ENCODE data around the gene DOCK11.
"Not testable (repeated sequence)": the region's sequence is repeated elsewhere in the genome, so short reads cannot be mapped to it uniquely, and the experiment has no call there.

The DOCK11 gene

DNA sequence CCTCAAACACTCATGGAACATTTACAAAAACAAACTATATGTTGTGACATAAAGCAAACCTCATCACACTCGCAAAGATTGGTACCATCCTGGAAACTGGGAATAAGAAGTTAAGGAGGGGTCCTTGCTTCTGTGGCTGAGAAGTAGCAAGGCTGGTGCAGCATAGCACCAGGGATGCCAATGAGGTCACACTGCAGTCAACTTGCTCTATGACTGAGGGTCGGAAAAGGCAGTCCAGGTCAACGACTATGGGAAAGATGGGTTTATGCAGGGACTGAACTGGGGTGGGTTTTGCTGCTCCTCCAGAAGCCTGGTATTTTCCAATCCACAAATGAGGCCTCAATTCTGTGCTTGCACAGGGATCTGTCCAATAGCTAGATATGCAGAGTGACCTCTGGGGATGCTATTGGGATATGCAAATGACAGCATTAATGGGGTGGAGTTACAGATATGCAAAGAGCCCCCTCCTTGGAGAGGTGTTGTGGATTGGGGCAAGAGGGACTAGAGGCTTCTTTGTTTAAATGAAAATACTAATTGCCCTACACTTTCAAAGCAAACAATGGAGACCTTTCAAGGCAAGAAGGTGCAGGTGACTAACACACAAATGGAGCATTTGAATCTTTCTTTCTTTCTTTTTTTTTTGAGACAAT lies 224.6 kb downstream of the DOCK11 start:
- in situ Hi-C loops (cut with HindIII; ENCODE audit: low pct_unique_long_range_greater_than_20kb, low sequenced_read_pairs) = no loop called here
- DNase-seq (ENCODE audit: low read depth in 1 of 2, low spot score in 1 of 2) = no peak
- TF ChIP-seq JUND (IDR thresholded peaks at IDR 0.05; ENCODE audit: low read depth) = no peak

DNA sequence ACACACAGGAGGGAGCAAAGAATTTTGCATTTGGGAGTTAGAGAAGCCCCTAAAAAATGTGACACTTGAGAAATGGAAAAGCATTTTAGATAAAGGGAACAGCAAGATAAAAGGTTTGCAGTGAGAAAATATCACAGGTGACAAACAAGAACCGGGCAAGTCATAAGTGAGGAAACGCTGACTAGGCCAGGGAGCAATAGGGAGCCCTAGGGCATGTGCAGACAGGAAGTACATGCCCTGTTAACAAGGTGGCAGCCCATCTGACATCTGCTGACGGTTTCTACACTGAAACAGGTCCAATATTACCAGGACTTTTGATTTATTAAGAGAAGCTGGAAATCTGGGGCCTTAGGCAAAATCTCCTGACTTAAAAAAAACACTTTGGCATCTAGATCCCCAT lies 227.8 kb downstream of the DOCK11 start:
- TF ChIP-seq JUND (IDR thresholded peaks at IDR 0.05; ENCODE audit: low read depth) = no peak
- no peak for DNase-seq (ENCODE audit: low read depth in 1 of 2, low spot score in 1 of 2)
- in situ Hi-C loops (cut with HindIII; ENCODE audit: low pct_unique_long_range_greater_than_20kb, low sequenced_read_pairs) = no loop called here

DNA sequence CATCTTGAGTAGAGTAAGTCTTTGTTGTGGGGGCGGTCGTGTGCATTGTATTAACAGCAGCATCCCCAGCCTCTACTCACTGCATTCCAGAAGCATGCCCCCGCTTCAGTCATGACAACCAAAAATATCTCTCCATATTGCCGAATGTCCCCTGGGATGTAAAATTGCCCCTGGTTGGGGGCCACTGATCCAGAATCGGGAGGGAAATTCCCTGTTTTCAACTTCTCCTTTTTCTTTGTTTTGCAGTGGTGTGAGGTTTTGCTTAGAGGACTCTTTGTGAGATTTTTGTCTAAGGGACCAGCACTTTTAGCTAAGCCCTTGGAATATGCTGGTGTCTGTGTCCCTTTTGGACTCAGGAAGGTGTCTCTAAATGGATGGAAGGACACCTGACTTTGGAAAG lies 228.8 kb downstream of the DOCK11 start:
- DNase-seq (ENCODE audit: low read depth in 1 of 2, low spot score in 1 of 2) = no peak
- in situ Hi-C loops (cut with HindIII; ENCODE audit: low pct_unique_long_range_greater_than_20kb, low sequenced_read_pairs) = no loop called here
- no peak for TF ChIP-seq JUND (IDR thresholded peaks at IDR 0.05; ENCODE audit: low read depth)

DNA sequence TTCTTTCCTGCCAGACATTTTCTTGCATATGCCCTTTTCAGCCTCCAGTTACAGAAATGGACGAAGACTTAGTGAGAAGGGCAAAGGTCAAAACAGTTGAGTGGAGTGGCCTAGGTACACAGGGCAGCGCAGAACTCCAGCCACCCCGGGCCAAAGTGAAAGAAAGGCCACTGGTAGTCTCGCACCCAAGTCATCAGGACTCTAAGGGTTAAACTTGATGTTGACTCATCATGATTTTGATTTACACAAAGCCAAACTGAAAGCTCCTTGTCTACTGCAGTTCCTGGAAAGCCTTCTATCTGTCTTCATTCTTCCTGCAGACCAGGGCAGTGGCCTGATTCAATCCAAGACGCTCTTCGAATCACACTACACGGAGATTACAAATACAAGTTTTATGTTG lies 229.2 kb downstream of the DOCK11 start:
- in situ Hi-C loops (cut with HindIII; ENCODE audit: low pct_unique_long_range_greater_than_20kb, low sequenced_read_pairs) = no loop called here
- no peak for DNase-seq (ENCODE audit: low read depth in 1 of 2, low spot score in 1 of 2)
- no peak for TF ChIP-seq JUND (IDR thresholded peaks at IDR 0.05; ENCODE audit: low read depth)

DNA sequence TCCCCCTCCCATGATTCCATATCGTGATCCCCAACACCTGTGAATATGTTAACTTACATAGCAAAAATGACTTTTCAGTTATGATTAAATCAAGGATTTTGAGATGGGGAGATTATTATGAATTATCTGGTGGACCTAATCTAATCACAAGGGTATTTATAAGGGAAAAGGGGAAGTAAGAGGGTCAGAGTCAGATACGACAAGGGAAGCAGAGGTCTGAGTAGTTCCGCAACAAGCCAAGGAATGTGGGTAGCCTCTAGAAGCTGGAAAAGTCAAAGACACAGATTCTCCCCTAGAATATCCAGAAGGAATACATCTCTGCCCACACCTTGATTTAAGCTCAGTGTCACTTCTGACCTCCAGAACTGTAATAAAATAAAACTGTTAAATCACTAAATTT lies 230.8 kb downstream of the DOCK11 start:
- no peak for TF ChIP-seq JUND (IDR thresholded peaks at IDR 0.05; ENCODE audit: low read depth)
- in situ Hi-C loops (cut with HindIII; ENCODE audit: low pct_unique_long_range_greater_than_20kb, low sequenced_read_pairs) = no loop called here
- no peak for DNase-seq (ENCODE audit: low read depth in 1 of 2, low spot score in 1 of 2)

DNA sequence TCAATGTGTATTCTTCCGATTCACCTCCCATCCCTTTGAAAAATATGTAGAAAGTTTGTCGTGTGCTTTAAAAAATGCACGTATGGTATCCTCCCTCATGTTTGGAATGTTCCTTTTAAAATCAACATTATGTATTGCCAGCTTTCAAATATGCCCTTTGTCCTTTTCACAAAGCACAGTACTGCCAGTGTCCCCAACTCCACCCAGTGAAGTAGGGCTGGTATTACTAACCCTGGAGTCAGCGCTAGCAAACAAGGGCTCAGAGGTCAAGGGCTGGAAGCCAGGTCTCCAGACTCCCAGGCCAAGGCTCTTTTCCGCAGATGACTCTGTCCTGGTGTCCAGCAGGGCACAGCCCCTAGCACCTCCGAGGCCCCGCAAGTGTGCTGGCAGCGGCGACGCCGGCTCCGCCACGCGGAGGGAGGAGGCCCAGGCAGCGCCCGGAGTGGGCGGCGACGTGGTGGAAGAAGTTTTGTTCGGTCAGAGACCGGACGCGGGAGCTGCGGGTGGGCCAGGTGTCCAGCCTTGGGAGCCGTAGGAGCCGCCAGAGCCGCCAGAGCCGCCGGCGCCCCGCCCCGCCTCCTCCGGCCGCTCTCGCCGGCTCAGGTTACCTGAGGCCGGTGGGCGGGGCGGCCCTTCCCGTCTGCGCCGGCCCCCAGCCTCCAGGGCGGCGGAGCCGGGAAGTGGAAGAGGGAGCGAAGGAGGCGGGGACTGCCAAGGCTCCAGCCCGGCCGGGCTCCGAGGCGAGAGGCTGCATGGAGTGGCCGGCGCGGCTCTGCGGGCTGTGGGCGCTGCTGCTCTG lies 231.5 kb downstream of the DOCK11 start, which contains the start of gene IL13RA1:
Gene IL13RA1 (plus strand): TSS at position 720 of the 799 bp plus-strand sequence. CDS start 33 bp downstream, at position 753.
- in situ Hi-C loops (cut with HindIII; ENCODE audit: low pct_unique_long_range_greater_than_20kb, low sequenced_read_pairs) = no loop called here
- TF ChIP-seq JUND (IDR thresholded peaks at IDR 0.05; ENCODE audit: low read depth) = no peak
- peak; percentile 55 to 88 for DNase-seq (ENCODE audit: low read depth in 1 of 2, low spot score in 1 of 2)

DNA sequence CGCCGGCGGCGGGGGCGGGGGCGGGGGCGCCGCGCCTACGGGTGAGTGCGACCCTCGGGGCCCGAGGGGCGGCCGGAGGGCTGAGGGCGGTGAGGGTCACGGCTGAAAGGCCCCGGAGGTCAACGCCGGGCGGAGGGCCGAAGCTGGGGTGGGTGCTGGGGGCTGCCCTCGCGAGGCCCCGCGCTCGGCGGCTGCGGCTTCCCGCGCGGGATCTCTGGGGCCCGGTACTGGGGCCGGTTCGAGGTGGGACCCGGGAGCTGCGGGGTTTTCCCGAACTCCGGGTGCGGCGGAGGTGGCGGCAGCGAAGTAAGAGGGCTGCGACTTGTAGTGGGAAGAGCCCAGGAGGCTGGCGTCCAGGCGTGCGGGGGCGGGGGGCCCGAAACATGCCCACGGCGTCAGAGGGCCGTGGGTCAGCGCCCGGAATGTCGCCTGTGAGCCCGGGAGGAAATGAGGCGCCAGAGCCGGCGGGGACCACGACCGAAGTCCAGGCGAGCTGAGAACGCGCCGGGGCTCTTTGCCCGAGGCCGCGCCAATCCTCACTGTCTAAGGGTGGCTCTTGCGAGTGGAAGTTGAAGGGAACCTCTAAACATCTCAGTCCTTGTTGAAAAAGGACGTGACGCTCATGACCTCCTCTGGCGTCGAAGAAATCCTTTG lies 232.2 kb downstream of the DOCK11 start:
- in situ Hi-C loops (cut with HindIII; ENCODE audit: low pct_unique_long_range_greater_than_20kb, low sequenced_read_pairs) = no loop called here
- no peak for TF ChIP-seq JUND (IDR thresholded peaks at IDR 0.05; ENCODE audit: low read depth)
- peak in 1 of 2 experiments; percentile 13 for DNase-seq (ENCODE audit: low read depth in 1 of 2, low spot score in 1 of 2)

DNA sequence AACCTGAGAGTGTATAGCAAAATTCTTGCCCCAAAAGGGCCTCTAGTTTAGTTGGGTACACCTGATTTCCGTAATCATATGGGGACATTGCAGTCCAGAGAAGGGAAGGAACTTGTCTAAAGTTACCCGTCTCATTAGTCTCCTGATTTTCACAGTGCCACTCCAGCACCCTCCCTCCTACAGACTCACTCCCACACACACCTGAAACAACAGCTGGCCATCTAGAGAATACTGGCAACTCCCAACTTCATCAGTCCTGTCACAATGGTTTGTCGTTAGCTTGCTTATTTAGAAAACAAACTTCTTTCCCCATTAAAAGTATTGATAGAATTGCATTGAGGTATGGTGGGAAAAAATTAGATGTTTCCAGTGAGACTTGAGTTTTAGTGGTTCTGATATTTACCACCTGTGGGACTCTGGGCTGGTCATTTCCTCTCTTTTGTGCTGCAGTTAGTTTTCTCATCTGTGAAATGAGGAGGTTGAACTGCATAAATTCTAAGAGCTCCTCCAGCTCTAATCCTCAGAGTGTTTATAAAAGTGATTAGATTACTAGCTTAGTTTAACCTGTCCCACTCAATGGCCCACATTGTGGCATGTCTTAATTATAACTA lies 233.5 kb downstream of the DOCK11 start:
- TF ChIP-seq JUND (IDR thresholded peaks at IDR 0.05; ENCODE audit: low read depth) = no peak
- in situ Hi-C loops (cut with HindIII; ENCODE audit: low pct_unique_long_range_greater_than_20kb, low sequenced_read_pairs) = no loop called here
- no peak for DNase-seq (ENCODE audit: low read depth in 1 of 2, low spot score in 1 of 2)

DNA sequence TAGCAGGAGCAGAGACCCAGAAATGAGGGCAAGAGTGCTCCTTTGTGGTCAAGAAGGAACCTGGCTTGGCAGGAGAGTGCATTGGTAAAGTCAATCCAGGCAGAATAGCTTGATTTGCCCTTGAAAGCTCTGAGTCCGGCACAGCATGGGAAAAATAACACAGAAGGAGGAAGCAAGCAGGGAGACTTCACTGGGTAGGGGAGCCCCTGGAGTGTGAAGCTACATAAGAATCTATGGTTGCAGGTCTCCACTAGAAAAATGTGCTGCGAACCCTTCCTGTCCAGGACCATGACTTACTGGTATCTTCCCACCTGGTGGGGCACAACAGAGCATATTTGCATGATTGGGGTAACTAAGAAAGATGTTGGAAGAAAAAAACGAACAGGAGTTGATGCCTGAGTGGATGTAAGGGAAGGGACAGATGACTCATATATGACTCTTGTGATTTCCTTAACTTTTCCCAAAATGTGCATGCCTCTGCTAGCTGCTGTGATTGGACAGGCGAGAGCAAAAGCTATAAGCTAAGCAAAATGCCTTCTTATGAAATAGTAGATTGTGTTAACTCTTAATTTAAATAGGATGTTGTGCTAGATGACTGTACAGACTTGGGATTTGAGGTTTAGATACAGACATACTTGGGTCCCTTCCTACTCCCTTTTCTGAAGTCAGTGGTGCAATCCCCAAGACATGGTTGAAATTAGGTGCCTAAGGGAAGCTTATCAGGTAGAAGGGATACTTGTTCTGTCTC lies 235.1 kb downstream of the DOCK11 start:
- no peak for DNase-seq (ENCODE audit: low read depth in 1 of 2, low spot score in 1 of 2)
- TF ChIP-seq JUND (IDR thresholded peaks at IDR 0.05; ENCODE audit: low read depth) = no peak
- in situ Hi-C loops (cut with HindIII; ENCODE audit: low pct_unique_long_range_greater_than_20kb, low sequenced_read_pairs) = no loop called here

DNA sequence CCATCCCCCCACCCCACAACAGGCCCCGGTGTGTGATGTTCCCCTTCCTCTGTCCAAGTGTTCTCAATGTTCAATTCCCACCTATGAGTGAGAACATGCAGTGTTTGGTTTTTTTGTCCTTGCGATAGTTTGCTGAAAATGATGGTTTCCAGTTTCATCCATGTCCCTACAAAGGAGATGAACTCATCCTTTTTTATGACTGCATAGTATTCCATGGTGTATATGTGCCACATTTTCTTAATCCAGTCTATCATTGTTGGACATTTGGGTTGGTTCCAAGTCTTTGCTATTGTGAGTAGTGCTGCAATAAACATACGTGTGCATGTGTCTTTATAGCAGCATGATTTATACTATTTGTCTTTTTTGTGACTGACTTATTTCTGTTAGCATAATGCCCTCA lies 236.9 kb downstream of the DOCK11 start:
- in situ Hi-C loops (cut with HindIII; ENCODE audit: low pct_unique_long_range_greater_than_20kb, low sequenced_read_pairs); DNase-seq (ENCODE audit: low read depth in 1 of 2, low spot score in 1 of 2): not testable (repeated sequence)

DNA sequence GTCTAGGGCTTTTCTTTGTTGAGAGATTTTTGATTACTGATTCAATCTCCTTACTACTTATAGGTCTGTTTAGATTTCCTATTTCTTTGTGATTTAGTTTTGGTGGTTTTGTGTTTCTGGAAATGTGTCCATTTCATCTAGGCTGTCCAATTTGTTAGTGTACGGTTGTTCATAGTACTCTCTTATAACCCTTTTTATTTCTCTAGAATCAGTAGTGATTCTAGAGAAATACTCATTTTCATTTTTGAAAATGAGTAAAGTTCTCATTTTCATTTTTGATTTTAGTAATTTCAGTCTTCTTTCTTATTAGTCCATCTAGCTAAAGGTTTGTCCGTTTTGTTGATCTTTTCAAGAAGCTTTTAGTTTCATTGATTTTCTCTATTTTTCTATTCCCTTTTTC lies 239.3 kb downstream of the DOCK11 start:
- in situ Hi-C loops (cut with HindIII; ENCODE audit: low pct_unique_long_range_greater_than_20kb, low sequenced_read_pairs) = no loop called here
- DNase-seq (ENCODE audit: low read depth in 1 of 2, low spot score in 1 of 2) = no peak
- no peak for TF ChIP-seq JUND (IDR thresholded peaks at IDR 0.05; ENCODE audit: low read depth)
